ENCODE measurements around the gene EVA1A.

DNA sequence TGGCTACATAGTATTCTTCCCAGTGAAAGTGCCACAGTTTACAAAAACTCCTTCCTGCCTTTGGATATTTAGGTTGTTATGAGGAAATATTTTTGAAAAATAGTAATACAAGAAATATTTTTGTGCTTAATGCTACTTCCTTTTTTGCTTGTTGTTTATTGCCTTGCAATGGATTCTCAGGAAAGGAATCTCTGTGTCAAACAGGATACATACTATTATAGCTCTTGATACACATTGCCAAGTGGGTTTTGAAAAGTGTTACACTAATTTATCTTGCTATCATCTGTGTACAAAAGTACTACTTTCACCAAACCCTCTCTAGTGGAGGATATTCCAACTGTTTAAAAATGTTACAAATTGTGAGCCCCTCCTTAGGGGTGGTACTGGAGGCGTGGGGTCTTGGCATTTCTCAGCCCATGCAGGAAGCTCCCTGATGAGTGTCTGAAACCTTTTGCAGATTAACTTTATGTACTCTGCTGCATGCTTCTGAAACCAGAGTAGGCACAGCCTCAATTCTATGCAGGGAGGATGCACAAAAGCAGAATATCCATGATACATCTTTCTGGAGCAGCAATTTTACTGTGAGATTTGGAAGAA is 54.5 kb downstream of the EVA1A start:
- TF ChIP-seq ZNF274 (IDR thresholded peaks at IDR 0.05; ENCODE audit: low read depth, low read length) (no peak), SUZ12 (IDR thresholded peaks at IDR 0.05; ENCODE audit: extremely low read depth, insufficient read depth, insufficient read length) (no peak), YY1 (IDR thresholded peaks at IDR 0.05; ENCODE audit: insufficient read depth, insufficient read length) (no peak)

Data from NT2/D1 (cell line).